IMR-90 (cell line): ENCODE measurements around the gene TMBIM6. TPM values are rescaled to one million over a fixed set of nuclear protein-coding genes. Genes with fewer than 3 reads are reported as not detected.

ENCODE experiments used
- ATAC-seq: fragments of 200-7000 bp; cut with Tn5 transposase; 2 replicates; pipeline ENCODE4 v1.9.1; 2020; ENCODE audit warnings: low read depth, mild to moderate bottlenecking, moderate library complexity
- BruUV-seq: library from RNA; stranded (reverse); fragments of 400-500 nt; replicated peaks from 2 replicates; lab custom pipeline; 2021; lab: Mats Ljungman, UMichigan
- CTCF ChIA-PET: fragments of 300-600 bp; formaldehyde crosslinking; extraction: SDS; loops from one replicate; lab custom pipeline; 2021; ENCODE audit warnings: antibody characterized with exemption; lab: Yijun Ruan, JAX
- POLR2A ChIA-PET: fragments of 300-600 bp; sonication (Branson Sonifier 250); formaldehyde crosslinking; loops from one replicate; lab custom pipeline; 2022; ENCODE audit warnings: antibody characterized with exemption; ENCODE audit not compliant: unreplicated experiment; lab: Charles Lee
- DNase-seq: peaks from one replicate; pipeline ENCODE4 v3.0.0; 2013
- H2AFZ ChIP-seq: replicated peaks from 2 replicates; pipeline ENCODE3; 2013; ENCODE audit warnings: low read length, mild to moderate bottlenecking; ENCODE audit not compliant: poor library complexity
- H2AK5ac ChIP-seq: 2 replicates; pipeline ENCODE4 v1.6.1; 2013; ENCODE audit warnings: low read depth, low read length, inconsistent platforms
- H2AK9ac ChIP-seq: replicated peaks from 2 replicates; pipeline ENCODE3; 2013; ENCODE audit warnings: mild to moderate bottlenecking, low read depth, low read length, moderate library complexity; ENCODE audit not compliant: poor library complexity
- H2BK120ac ChIP-seq: 2 replicates; pipeline ENCODE4 v1.6.1; 2013; ENCODE audit warnings: low read depth, low read length, inconsistent platforms
- H2BK15ac ChIP-seq: 3 replicates; pipeline ENCODE4 v1.6.1; 2013; ENCODE audit warnings: low read depth, low read length, inconsistent platforms
- H2BK20ac ChIP-seq: 2 replicates; pipeline ENCODE4 v1.6.1; 2013; ENCODE audit warnings: low read depth, mild to moderate bottlenecking, inconsistent platforms, low read length, moderate library complexity
- H2BK5ac ChIP-seq: 2 replicates; pipeline ENCODE4 v1.6.1; 2013; ENCODE audit warnings: mild to moderate bottlenecking, low read depth, low read length, inconsistent platforms; ENCODE audit not compliant: poor library complexity, severe bottlenecking
- H3K14ac ChIP-seq: replicated peaks from 2 replicates; pipeline ENCODE4 v1.6.1; 2013; ENCODE audit warnings: low read depth, low read length, inconsistent platforms
- H3K18ac ChIP-seq: 2 replicates; pipeline ENCODE4 v1.6.1; 2013; ENCODE audit warnings: low read depth, low read length, control low read depth
- H3K23ac ChIP-seq: 2 replicates; pipeline ENCODE4 v1.6.1; 2013; ENCODE audit warnings: low read depth, low read length, inconsistent platforms
- H3K27ac ChIP-seq: 2 replicates; pipeline ENCODE4 v1.5.1; 2013; ENCODE audit warnings: mild to moderate bottlenecking, control low read depth, low read length; ENCODE audit not compliant: insufficient read depth
- H3K27me3 ChIP-seq: 2 replicates; pipeline ENCODE4 v1.6.1; 2013; ENCODE audit warnings: low read length; ENCODE audit not compliant: control insufficient read depth, insufficient read depth
- H3K36me3 ChIP-seq: 2 replicates; pipeline ENCODE4 v1.6.1; 2013; ENCODE audit warnings: low read length, mixed read lengths; ENCODE audit not compliant: control insufficient read depth, insufficient read depth
- H3K4ac ChIP-seq: 2 replicates; pipeline ENCODE4 v1.6.1; 2013; ENCODE audit warnings: low read depth, low read length, inconsistent platforms
- H3K4me1 ChIP-seq: 2 replicates; pipeline ENCODE4 v1.6.1; 2013; ENCODE audit warnings: low read length, mixed read lengths; ENCODE audit not compliant: control insufficient read depth, insufficient read depth
- H3K4me2 ChIP-seq: 2 replicates; pipeline ENCODE4 v1.6.1; 2013; ENCODE audit warnings: low read depth, mild to moderate bottlenecking, control low read depth, low read length, moderate library complexity
- H3K4me3 ChIP-seq: 2 replicates; pipeline ENCODE4 v1.5.1; 2013; ENCODE audit warnings: low read depth, mild to moderate bottlenecking, control low read depth, low read length, moderate library complexity; ENCODE audit not compliant: insufficient read depth
- H3K56ac ChIP-seq: 2 replicates; pipeline ENCODE4 v1.6.1; 2013; ENCODE audit warnings: low read length, inconsistent platforms; ENCODE audit not compliant: insufficient read depth; ENCODE audit errors: extremely low read depth
- H3K79me1 ChIP-seq, 2 experiments: 2 replicates each; pipeline ENCODE4 v1.6.1; 2013; ENCODE audit warnings: low read length in 2 of 2, inconsistent platforms in 1 of 2, low read depth in 1 of 2
- H3K9ac ChIP-seq: 2 replicates; pipeline ENCODE4 v1.6.1; 2013; ENCODE audit warnings: low read depth, low read length, control low read depth
- H3K9me1 ChIP-seq: 2 replicates; pipeline ENCODE4 v1.6.1; 2013; ENCODE audit warnings: low read length, inconsistent platforms; ENCODE audit not compliant: insufficient read depth
- H3K9me3 ChIP-seq: 2 replicates; pipeline ENCODE4 v1.6.1; 2013; ENCODE audit warnings: low read length; ENCODE audit not compliant: control insufficient read depth, insufficient read depth
- H4K20me1 ChIP-seq: 2 replicates; pipeline ENCODE4 v1.6.1; 2013; ENCODE audit warnings: low read length, inconsistent platforms; ENCODE audit not compliant: insufficient read depth
- H4K5ac ChIP-seq: 2 replicates; pipeline ENCODE4 v1.6.1; 2013; ENCODE audit warnings: mild to moderate bottlenecking, low read depth, low read length, control low read depth
- H4K8ac ChIP-seq, 2 experiments: 2 replicates each; pipeline ENCODE4 v1.6.1; 2013; ENCODE audit warnings: low read depth in 2 of 2, low read length in 2 of 2, control low read depth in 1 of 2, inconsistent platforms in 1 of 2
- H4K91ac ChIP-seq: 2 replicates; pipeline ENCODE4 v1.6.1; 2013; ENCODE audit warnings: low read depth, low read length, inconsistent platforms; ENCODE audit not compliant: insufficient read depth
- BHLHE40 ChIP-seq: fragments of 150-350 bp; IDR thresholded peaks from 2 replicates; pipeline ENCODE4 v1.6.1; 2016; ENCODE audit warnings: mild to moderate bottlenecking, low read depth, low read length
- FOS ChIP-seq: fragments of 150-350 bp; IDR thresholded peaks from 2 replicates; pipeline ENCODE4 v1.6.1; 2016; ENCODE audit warnings: low read depth, low read length
- MAZ ChIP-seq: IDR thresholded peaks from 2 replicates; pipeline ENCODE4 v1.6.1; 2012; ENCODE audit warnings: low read depth, mild to moderate bottlenecking, low read length, improper control_type of control experiment, moderate library complexity, borderline replicate concordance
- MXI1 ChIP-seq: IDR thresholded peaks from 2 replicates; pipeline ENCODE4 v1.6.1; 2012; ENCODE audit warnings: low read depth, mild to moderate bottlenecking, low read length, moderate library complexity, borderline replicate concordance
- RCOR1 ChIP-seq: IDR thresholded peaks from 2 replicates; pipeline ENCODE4 v1.6.1; 2012; ENCODE audit warnings: mild to moderate bottlenecking, low read length, improper control_type of control experiment; ENCODE audit not compliant: insufficient replicate concordance
- RFX5 ChIP-seq: IDR thresholded peaks from 2 replicates; pipeline ENCODE4 v1.8.0; 2012; ENCODE audit warnings: low read depth, mild to moderate bottlenecking, low read length, moderate library complexity
- whole genome bisulfite sequencing, 2 experiments: methylation state at CpG; one replicate each; pipeline versions ENCODE4 v1.1.5 to v1.1.7; 2013; ENCODE audit warnings: missing lambda C conversion rate in 2 of 2; ENCODE audit not compliant: insufficient read length in 1 of 2; ENCODE audit errors: extremely low coverage in 2 of 2; 5-methylcytosine and 5-hydroxymethylcytosine counted together
- dilution Hi-C: fragments of 300-500 bp; cut with HindIII; formaldehyde crosslinking; loops from one replicate; pipeline ENCODE4 v1.14.3; 2018; ENCODE audit warnings: low sequenced_read_pairs; ENCODE audit not compliant: unreplicated experiment
- in situ Hi-C: fragments of 300-500 bp; cut with MboI; formaldehyde crosslinking; loops from 3 replicates; pipeline ENCODE4 v1.14.3; 2019; ENCODE audit warnings: low sequenced_read_pairs, inconsistent platforms, mixed read lengths
- intact Hi-C: fragments of 100-400 bp; cut with micrococcal nuclease; formaldehyde crosslinking; loops from 2 replicates; pipeline ENCODE4 v1.10.0; 2022
- polyA plus RNA-seq, 3 experiments: library from polyadenylated mRNA; depleted of rRNA; stranded (reverse); fragments of >200 nt; gene quantifications; 2 replicates each; pipeline ENCODE4 v1.2.3, GENCODE V29; 2012; ENCODE audit warnings: low replicate concordance in 1 of 3
- total RNA-seq: library from RNA; depleted of rRNA; stranded (reverse); fragments of >200 nt; gene quantifications from 2 replicates; pipeline ENCODE4 v1.2.3, GENCODE V29; 2012

TMBIM6 gene
- total and polyA plus RNA-seq, 2 of the 4 experiments (the other 2 are of a cell fraction), result 255 to 285 TPM

DNA sequence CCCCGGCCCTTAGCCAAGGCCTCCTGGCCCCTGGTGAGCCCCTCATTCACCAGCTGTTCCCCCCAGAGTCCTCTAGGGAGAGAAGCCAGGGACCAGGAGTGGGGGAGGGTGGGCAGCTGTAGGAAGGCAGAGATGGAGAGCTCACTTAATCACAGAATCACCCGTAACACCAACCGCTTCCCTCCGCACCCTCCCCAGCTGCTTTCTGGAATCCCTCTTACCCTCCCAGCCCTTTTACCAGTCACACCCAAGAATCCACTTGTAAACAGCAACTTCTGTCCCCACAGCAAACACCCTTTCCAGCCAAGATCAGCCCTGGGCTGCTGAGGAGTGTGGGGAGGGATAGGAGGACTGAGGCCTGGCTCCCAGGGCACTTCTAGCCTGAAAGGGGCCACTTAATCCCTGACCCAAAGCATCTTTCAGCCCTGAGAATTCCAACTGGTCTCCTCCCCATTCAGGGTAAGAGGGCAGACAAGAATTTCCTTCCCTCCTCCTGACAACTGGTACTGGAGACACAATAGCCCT is 68.1 kb downstream of the TMBIM6 start:
- Histone ChIP-seq H3K18ac (no peak overlapping the region), H2AK5ac (peak overlapping the region; percentile 8; the same call in 1 of the 2 replicates), H3K23ac (peak overlapping the region; percentile 29; the same call in 1 of the 2 replicates), H2BK20ac (no peak overlapping the region), H3K4me3 (no peak overlapping the region), H3K27me3 (no peaks in the 10 kb centered on the region), H2AFZ (no peak overlapping the region), H4K20me1 (peaks cover 85% of the 10 kb centered on the region), H3K9me3 (no peaks in the 10 kb centered on the region), H3K4me1 (peaks cover 18% of the 10 kb centered on the region), H3K9ac (no peak overlapping the region), H4K8ac (no peak overlapping the region; a peak in 1 of 4 replicates), H3K27ac (no peak overlapping the region), H3K79me1 (peaks cover 24 to 90% of the 10 kb centered on the region in 2 experiments), H3K36me3 (peaks cover 26% of the 10 kb centered on the region), H3K4ac (no peak overlapping the region), H2BK120ac (no peak overlapping the region), H3K9me1 (peaks cover 10% of the 10 kb centered on the region), H4K5ac (no peak overlapping the region; the same call in 1 of the 2 replicates), H3K56ac (no peak overlapping the region), H3K14ac (no peak overlapping the region), H2AK9ac (peak overlapping the region; percentile 61), H4K91ac (no peak overlapping the region), H3K4me2 (no peak overlapping the region; the same call in 1 of the 2 replicates), H2BK15ac (no peak overlapping the region), H2BK5ac (no peak overlapping the region)
- intact Hi-C loops, result no loop called here
- TF ChIP-seq FOS (no peak), RFX5 (no peak), MXI1 (no peak), MAZ (no peak), BHLHE40 (no peak), RCOR1 (no peak)
- CTCF ChIA-PET, result no interaction called here
- no peak for DNase-seq
- POLR2A ChIA-PET, result no interaction called here
- peak; percentile 49 for ATAC-seq
- BruUV-seq, result no TSS peak
- in situ Hi-C loops, result no loop called here
- dilution Hi-C loops, result no loop called here
- WGBS, 2 experiments, result no CpG with 5 or more reads among the region's 4 CpGs
